Measurements from ENCODE around the gene OLIG2.

The OLIG2 gene

GRCh38 chr21:33025489-33026442 is at the start of gene OLIG2:
Gene OLIG2, plus strand, starts transcription at chr21:33025935. Its CDS starts 928 bp downstream, at chr21:33026863.
- DNase-seq, result no peak

GRCh38 chr21:32976791-32977190 is 48.9 kb upstream of the OLIG2 start:
- DNase-seq, result no peak

GRCh38 chr21:32977216-32977615 is 48.5 kb upstream of the OLIG2 start:
- no peak for DNase-seq

GRCh38 chr21:32978331-32979270 is 47.1 kb upstream of the OLIG2 start:
- no peak for DNase-seq

- no peak for DNase-seq
Observed at GRCh38 chr21:32979598-32980268, 46.0 kb upstream of the OLIG2 start.

- no peak for DNase-seq
Observed at GRCh38 chr21:32981096-32981495, 44.6 kb upstream of the OLIG2 start.

GRCh38 chr21:32990666-32991065 is 35.1 kb upstream of the OLIG2 start:
- no peak for DNase-seq

GRCh38 chr21:32991361-32991760 is 34.4 kb upstream of the OLIG2 start:
- no peak for DNase-seq

- no peak for DNase-seq
Observed at GRCh38 chr21:32993894-32994293, 31.8 kb upstream of the OLIG2 start.

- no peak for DNase-seq
Observed at GRCh38 chr21:32994305-32994704, 31.4 kb upstream of the OLIG2 start.

GRCh38 chr21:33007747-33008146 is 18.0 kb upstream of the OLIG2 start:
- DNase-seq, result no peak

- DNase-seq, result no peak
Observed at GRCh38 chr21:33008333-33009051, 17.2 kb upstream of the OLIG2 start.

- DNase-seq, result no peak
Observed at GRCh38 chr21:33010931-33011330, 14.8 kb upstream of the OLIG2 start.

GRCh38 chr21:33011462-33011861 is 14.3 kb upstream of the OLIG2 start:
- DNase-seq, result no peak

GRCh38 chr21:33013626-33014025 is 12.1 kb upstream of the OLIG2 start:
- DNase-seq, result no peak

GRCh38 chr21:33014331-33014730 is 11.4 kb upstream of the OLIG2 start:
- no peak for DNase-seq

- no peak for DNase-seq
Observed at GRCh38 chr21:33015096-33015495, 10.6 kb upstream of the OLIG2 start.

GRCh38 chr21:33015756-33016155 is 10.0 kb upstream of the OLIG2 start:
- no peak for DNase-seq

- DNase-seq, result no peak
Observed at GRCh38 chr21:33018707-33019465, 6.8 kb upstream of the OLIG2 start.

- no peak for DNase-seq
Observed at GRCh38 chr21:33019516-33019884, 6.2 kb upstream of the OLIG2 start.

GRCh38 chr21:33019885-33020557 is 5.7 kb upstream of the OLIG2 start:
- no peak for DNase-seq
